Neural cell (in vitro differentiated cells): ENCODE results near the gene SMG6. TPM values are rescaled to one million over a fixed set of nuclear protein-coding genes. Genes with fewer than 3 reads are reported as not detected.

Experiments used
- H2AFZ ChIP-seq: fragments of 200-600, 300-800 bp; sonication (generic), shearing (Covaris generic); 2 replicates; pipeline ENCODE4 v1.6.0; 2014; ENCODE audit warnings: low read depth, mild to moderate bottlenecking, antibody characterized with exemption, low read length, moderate library complexity
- H3F3A ChIP-seq: fragments of 200-600 bp; shearing (Covaris generic); 2 replicates; pipeline ENCODE4 v1.6.1; 2016; ENCODE audit warnings: mild to moderate bottlenecking, moderate library complexity, mixed read lengths, antibody characterized with exemption, low read length; ENCODE audit not compliant: insufficient read depth, poor library complexity, severe bottlenecking
- H3K27ac ChIP-seq: fragments of 200-600, 300-800 bp; sonication (generic), shearing (Covaris generic); 2 replicates; pipeline ENCODE4 v1.5.1; 2014; ENCODE audit warnings: mild to moderate bottlenecking, low read length, moderate library complexity
- H3K27me3 ChIP-seq: fragments of 300-800, 200-600 bp; sonication (generic), shearing (Covaris generic); 2 replicates; pipeline ENCODE4 v1.6.0; 2014; ENCODE audit warnings: mild to moderate bottlenecking, low read depth, low read length, moderate library complexity; ENCODE audit not compliant: insufficient read depth
- H3K36me3 ChIP-seq: fragments of 300-800, 200-600 bp; sonication (generic), shearing (Covaris generic); 2 replicates; pipeline ENCODE4 v1.5.1; 2014; ENCODE audit warnings: mild to moderate bottlenecking, antibody characterized with exemption, low read length, moderate library complexity; ENCODE audit not compliant: insufficient read depth
- H3K4me2 ChIP-seq: fragments of 300-800, 200-600 bp; sonication (generic), shearing (Covaris generic); 2 replicates; pipeline ENCODE4 v1.6.0; 2014; ENCODE audit warnings: mild to moderate bottlenecking, low read length
- H3K4me3 ChIP-seq: fragments of 300-800, 200-600 bp; sonication (generic), shearing (Covaris generic); 2 replicates; pipeline ENCODE4 v1.5.1; 2014; ENCODE audit warnings: mild to moderate bottlenecking, low read length, moderate library complexity
- H3K79me2 ChIP-seq: fragments of 200-600 bp; shearing (Covaris generic); replicated peaks from 2 replicates; pipeline ENCODE4 v1.6.0; 2014; ENCODE audit warnings: mild to moderate bottlenecking, low read length, moderate library complexity; ENCODE audit not compliant: insufficient read depth
- H3K9ac ChIP-seq: fragments of 300-800, 200-600 bp; sonication (generic), shearing (Covaris generic); 2 replicates; pipeline ENCODE4 v1.6.1; 2016; ENCODE audit warnings: mild to moderate bottlenecking, low read length, mixed read lengths
- H3K9me2 ChIP-seq: fragments of 200-600 bp; shearing (Covaris generic); 2 replicates; pipeline ENCODE4 v1.6.1; 2016; ENCODE audit warnings: mild to moderate bottlenecking, low read length, mixed read lengths; ENCODE audit not compliant: insufficient read depth
- H3K9me3 ChIP-seq: fragments of 200-600, 300-800 bp; sonication (generic), shearing (Covaris generic); 2 replicates; pipeline ENCODE4 v1.6.1; 2016; ENCODE audit warnings: mild to moderate bottlenecking, mixed run types, low read length, moderate library complexity, mixed read lengths
- H4K20me1 ChIP-seq: fragments of 200-600 bp; shearing (Covaris generic); 2 replicates; pipeline ENCODE4 v1.6.1; 2016; ENCODE audit warnings: mild to moderate bottlenecking, mixed run types; ENCODE audit not compliant: insufficient read depth
- CTCF ChIP-seq: fragments of 450-650 bp; IDR thresholded peaks from 2 replicates; pipeline ENCODE4 v1.5.1; 2014; ENCODE audit warnings: antibody characterized with exemption, mild to moderate bottlenecking, moderate library complexity; ENCODE audit not compliant: poor library complexity, severe bottlenecking
- EP300 ChIP-seq: fragments of 450-650 bp; conservative IDR thresholded peaks from 2 replicates; pipeline ENCODE4 v1.6.1; 2014; ENCODE audit warnings: antibody characterized with exemption, mild to moderate bottlenecking, moderate library complexity; ENCODE audit not compliant: poor library complexity, severe bottlenecking
- EZH2 ChIP-seq: fragments of 200-600, 300-800 bp; shearing (Covaris generic), sonication (generic); IDR thresholded peaks from 2 replicates; pipeline ENCODE4 v1.6.1; 2014; ENCODE audit warnings: antibody characterized with exemption, low read length, borderline replicate concordance, mild to moderate bottlenecking; ENCODE audit not compliant: insufficient read depth, poor library complexity, severe bottlenecking
- MXI1 ChIP-seq: fragments of 450-650 bp; conservative IDR thresholded peaks from 2 replicates; pipeline ENCODE4 v1.6.1; 2014; ENCODE audit warnings: antibody characterized with exemption, mild to moderate bottlenecking; ENCODE audit not compliant: poor library complexity, severe bottlenecking
- POLR2AphosphoS5 ChIP-seq: IDR thresholded peaks from 2 replicates; pipeline ENCODE4 v1.6.1; 2012
- RAD21 ChIP-seq: fragments of 450-650 bp; conservative IDR thresholded peaks from 2 replicates; pipeline ENCODE4 v1.6.1; 2014; ENCODE audit warnings: antibody characterized with exemption, mild to moderate bottlenecking, moderate library complexity
- REST ChIP-seq: IDR thresholded peaks from 2 replicates; pipeline ENCODE4 v1.6.1; 2012; ENCODE audit warnings: borderline replicate concordance
- SMC3 ChIP-seq: fragments of 450-650 bp; conservative IDR thresholded peaks from 2 replicates; pipeline ENCODE4 v1.6.1; 2014; ENCODE audit warnings: antibody characterized with exemption, mild to moderate bottlenecking, moderate library complexity; ENCODE audit not compliant: poor library complexity
- TAF1 ChIP-seq: IDR thresholded peaks from 2 replicates; pipeline ENCODE4 v1.6.1; 2012; ENCODE audit warnings: low read depth
- polyA plus RNA-seq: library from polyadenylated mRNA; depleted of rRNA; stranded (reverse); fragments of >200 nt; gene quantifications from 2 replicates; pipeline ENCODE4 v1.2.3, GENCODE V29; 2014

The SMG6 gene
- polyA plus RNA-seq, 1 donor from 2014 or later: 13.9 TPM

DNA sequence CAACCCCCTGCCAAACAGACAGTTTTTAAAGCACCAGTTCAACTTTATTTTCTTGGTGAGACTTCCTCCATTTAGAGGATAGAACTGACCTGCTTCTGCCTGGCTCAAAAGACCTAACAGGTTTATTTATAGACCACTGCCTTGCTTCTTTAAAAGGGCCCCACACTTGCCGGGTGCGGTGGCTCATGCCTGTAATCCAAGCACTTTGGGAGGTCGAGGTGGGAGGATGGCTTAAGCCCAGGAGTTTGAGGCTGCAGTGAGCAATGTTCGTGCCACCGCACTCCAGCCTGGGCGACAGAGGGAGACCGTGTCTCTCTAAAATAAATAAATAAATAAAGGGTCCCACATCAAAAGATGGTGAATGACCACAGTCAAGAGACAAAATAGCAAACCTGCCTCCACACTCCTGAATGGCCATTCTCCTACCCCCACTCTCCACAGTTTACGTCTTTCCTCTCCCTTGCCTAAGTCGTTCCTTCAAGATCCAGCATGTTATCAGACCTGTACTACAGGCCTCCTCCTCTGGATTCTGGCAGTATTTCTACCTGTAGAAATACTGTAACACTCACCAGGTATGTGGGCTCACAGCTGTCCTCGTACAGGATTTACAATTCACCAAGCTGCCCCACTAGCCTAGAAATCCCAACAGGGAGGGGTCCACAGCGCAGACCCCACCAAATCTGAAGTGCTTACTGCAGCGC lies 95.6 kb downstream of the SMG6 start:
- Histone ChIP-seq H3K9me2 (no peaks in the 10 kb centered on the region), H3K36me3 (no peaks in the 10 kb centered on the region), H3K4me2 (no peak overlapping the region), H3K9me3 (no peaks in the 10 kb centered on the region), H3K9ac (no peak overlapping the region), H3K4me3 (no peak overlapping the region), H3F3A (no peaks in the 10 kb centered on the region), H3K79me2 (no peaks in the 10 kb centered on the region), H3K27ac (no peak overlapping the region), H2AFZ (no peak overlapping the region), H4K20me1 (no peaks in the 10 kb centered on the region), H3K27me3 (no peaks in the 10 kb centered on the region)
- TF ChIP-seq RAD21 (no peak), MXI1 (no peak), TAF1 (no peak), POLR2AphosphoS5 (no peak), CTCF (no peak), EP300 (no peak), REST (no peak), EZH2 (no peak), SMC3 (no peak)

DNA sequence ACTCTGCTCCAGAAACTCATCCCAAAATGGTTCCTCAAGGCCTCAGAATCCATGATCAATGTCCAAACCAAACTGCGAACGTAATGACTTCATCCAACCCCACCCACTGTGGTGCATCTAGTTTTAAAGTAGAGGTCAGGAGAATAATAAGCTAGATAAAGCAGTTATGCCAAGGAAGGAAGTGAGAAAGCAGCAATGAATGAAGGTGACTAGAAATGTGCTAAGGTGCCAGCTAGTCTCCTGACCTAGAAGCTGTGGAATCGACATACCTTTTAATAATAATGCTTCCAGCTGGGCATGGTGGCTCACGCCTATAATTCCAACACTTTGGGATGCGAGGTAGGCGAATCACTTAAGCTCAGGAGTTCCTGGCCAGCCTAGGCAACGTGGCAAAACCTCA lies 99.2 kb downstream of the SMG6 start:
- Histone ChIP-seq H3F3A (no peaks in the 10 kb centered on the region), H3K4me3 (no peak overlapping the region), H4K20me1 (no peaks in the 10 kb centered on the region), H3K79me2 (no peaks in the 10 kb centered on the region), H3K9ac (no peak overlapping the region), H3K27ac (no peak overlapping the region), H3K9me3 (no peaks in the 10 kb centered on the region), H2AFZ (no peak overlapping the region), H3K4me2 (no peak overlapping the region), H3K36me3 (no peaks in the 10 kb centered on the region), H3K27me3 (no peaks in the 10 kb centered on the region), H3K9me2 (no peaks in the 10 kb centered on the region)
- TF ChIP-seq MXI1 (no peak), TAF1 (no peak), POLR2AphosphoS5 (no peak), EP300 (no peak), RAD21 (no peak), CTCF (no peak), REST (no peak), SMC3 (no peak), EZH2 (no peak)
